Activated CD8-positive, alpha-beta T cell treated with anti-CD3 and anti-CD28 coated beads for 36 hours (primary cell): ENCODE measurements around the gene RAD52. TPM values are rescaled to one million over a fixed set of nuclear protein-coding genes. Genes with fewer than 3 reads are reported as not detected.

Experiments used
- ATAC-seq: fragments of 200-7000 bp; cut with Tn5 transposase; one replicate; pipeline ENCODE4 v1.10.0; 2021; ENCODE audit warnings: mild to moderate bottlenecking, moderate library complexity
- CTCF ChIA-PET: fragments of 350-600 bp; sonication (Branson Sonifier 250); formaldehyde crosslinking; loops from one replicate; lab custom pipeline; 2021; ENCODE audit warnings: antibody characterized with exemption; lab: Charles Lee
- POLR2A ChIA-PET: fragments of 350-600 bp; sonication (Branson Sonifier 250); formaldehyde crosslinking; loops from one replicate; lab custom pipeline; 2021; ENCODE audit warnings: antibody characterized with exemption; lab: Charles Lee
- DNase-seq: peaks from one replicate; pipeline ENCODE4 v3.0.0-alpha.2; 2020
- H3K27ac Mint-ChIP-seq: one replicate; pipeline ENCODE4 v1.8.0; 2021; ENCODE audit warnings: mild to moderate bottlenecking, mixed read lengths
- H3K27me3 Mint-ChIP-seq: one replicate; pipeline ENCODE4 v1.8.0; 2021; ENCODE audit warnings: mixed read lengths
- H3K36me3 Mint-ChIP-seq: one replicate; pipeline ENCODE4 v1.8.0; 2021; ENCODE audit warnings: low read depth, mixed read lengths
- H3K4me1 Mint-ChIP-seq: one replicate; pipeline ENCODE4 v1.8.0; 2021; ENCODE audit warnings: low read depth, mixed read lengths
- H3K4me3 Mint-ChIP-seq: one replicate; pipeline ENCODE4 v1.8.0; 2021; ENCODE audit warnings: mild to moderate bottlenecking, moderate library complexity, mixed read lengths
- H3K9me3 Mint-ChIP-seq: one replicate; pipeline ENCODE4 v1.8.0; 2021; ENCODE audit warnings: mixed read lengths
- CTCF ChIP-seq: fragments of 200-600 bp; IDR thresholded peaks from one replicate; pipeline ENCODE4 v1.8.0; 2022; ENCODE audit warnings: antibody characterized with exemption, mild to moderate bottlenecking
- intact Hi-C: fragments of 100-400 bp; cut with micrococcal nuclease; formaldehyde crosslinking; loops from one replicate; pipeline ENCODE4 v1.10.0; 2022
- total RNA-seq, 2 experiments: library from RNA; stranded (reverse); gene quantifications; one replicate each; pipeline ENCODE4 v1.2.3, GENCODE V29; 2021

RAD52 gene
- total RNA-seq, 2 experiments from 2014 or later = 14.9 to 16.3 TPM

GRCh38 chr12:992647-993046 lies 43.2 kb upstream of the RAD52 start:
- CTCF ChIA-PET = interaction anchor here (1.2 to 1.8 kb wide), 5 partner anchors 44 to 591 kb away, joined by 4 to 6 read pairs (median 6); partner anchors contain the start of gene RAD52
- DNase-seq (no peak), ATAC-seq (no peak)
- POLR2A ChIA-PET = interaction anchor here (0.6 kb wide), 1 partner anchor 520 kb away, joined by 3 read pairs; no protein-coding TSS in a partner anchor
- peaks cover 51% of the 10 kb centered on the region for H3K4me1 Mint-ChIP-seq
- peak overlapping the region; percentile 85 for H3K4me3 Mint-ChIP-seq
- intact Hi-C loops = loop anchor here (10.0 kb wide), 1 partner anchor 102 kb away; no protein-coding TSS in a partner anchor
- no peaks in the 10 kb centered on the region for H3K27me3 Mint-ChIP-seq
- H3K36me3 Mint-ChIP-seq = peaks cover 2% of the 10 kb centered on the region
- no peaks in the 10 kb centered on the region for H3K9me3 Mint-ChIP-seq
- H3K27ac Mint-ChIP-seq = no peak overlapping the region
- TF ChIP-seq CTCF = no peak

GRCh38 chr12:991350-992333 lies 42.1 kb upstream of the RAD52 start:
- H3K4me1 Mint-ChIP-seq = peaks cover 46% of the 10 kb centered on the region
- DNase-seq (peak; percentile 41), ATAC-seq (peak; percentile 73)
- intact Hi-C loops = loop anchor here (10.0 kb wide), 1 partner anchor 103 kb away; no protein-coding TSS in a partner anchor
- ChIA-PET POLR2A (interaction anchor here (0.6 to 1.9 kb wide), 3 partner anchors 14 to 315 kb away, joined by 3 to 6 read pairs (median 6); partner anchors contain the start of gene RAD52), CTCF (interaction anchor here (0.7 to 1.7 kb wide), 8 partner anchors 9 to 592 kb away, joined by 3 to 6 read pairs (median 4); partner anchors contain the start of gene RAD52)
- peaks cover 2% of the 10 kb centered on the region for H3K36me3 Mint-ChIP-seq
- H3K4me3 Mint-ChIP-seq = peak overlapping the region; percentile 85
- H3K27ac Mint-ChIP-seq = peak overlapping the region; percentile 91
- no peak for TF ChIP-seq CTCF
- no peaks in the 10 kb centered on the region for H3K27me3 Mint-ChIP-seq
- H3K9me3 Mint-ChIP-seq = no peaks in the 10 kb centered on the region

- ChIA-PET CTCF (interaction anchor here (0.7 to 1.7 kb wide), 7 partner anchors 10 to 593 kb away, joined by 3 to 6 read pairs (median 4); partner anchors contain the start of gene RAD52), POLR2A (interaction anchor here (0.6 to 1.9 kb wide), 10 partner anchors 9 to 612 kb away, joined by 3 to 6 read pairs (median 3); partner anchors contain the start of gene RAD52)
- H3K27me3 Mint-ChIP-seq = no peaks in the 10 kb centered on the region
- H3K4me1 Mint-ChIP-seq = peaks cover 43% of the 10 kb centered on the region
- H3K4me3 Mint-ChIP-seq = peak within 1 kb of the TSS; percentile 85
- intact Hi-C loops = loop anchor here (10.0 kb wide), 1 partner anchor 104 kb away; no protein-coding TSS in a partner anchor
- no peaks in the 10 kb centered on the region for H3K9me3 Mint-ChIP-seq
- peak; percentile 86 for ATAC-seq
- H3K36me3 Mint-ChIP-seq = peaks cover 4% of the 10 kb centered on the region
- no peak for TF ChIP-seq CTCF
- peak; percentile 80 for DNase-seq
- peak within 1 kb of the TSS; percentile 91 for H3K27ac Mint-ChIP-seq
Observed at GRCh38 chr12:990661-991349, 41.3 kb upstream of the RAD52 start, which contains the start of gene ERC1. TSS of gene ERC1 (plus strand) at chr12:991223. CDS start at chr12:1027904, 36,681 bp downstream.

- ChIA-PET CTCF (interaction anchor here (1.0 to 1.5 kb wide), 3 partner anchors 28 to 420 kb away, joined by 3 to 4 read pairs (median 3); no protein-coding TSS in a partner anchor), POLR2A (interaction anchor here (0.6 to 1.9 kb wide), 8 partner anchors 9 to 613 kb away, joined by 3 to 6 read pairs (median 3); partner anchors contain the start of gene RAD52)
- H3K4me3 Mint-ChIP-seq = peak overlapping the region; percentile 80
- TF ChIP-seq CTCF = no peak
- H3K27ac Mint-ChIP-seq = peak overlapping the region; percentile 87
- intact Hi-C loops = loop anchor here (10.0 kb wide), 1 partner anchor 105 kb away; no protein-coding TSS in a partner anchor
- H3K27me3 Mint-ChIP-seq = no peaks in the 10 kb centered on the region
- H3K36me3 Mint-ChIP-seq = peaks cover 4% of the 10 kb centered on the region
- H3K4me1 Mint-ChIP-seq = peaks cover 36% of the 10 kb centered on the region
- H3K9me3 Mint-ChIP-seq = no peaks in the 10 kb centered on the region
- peak; percentile 21 for ATAC-seq
- peak; percentile 77 for DNase-seq
Observed at GRCh38 chr12:989751-990660, 40.5 kb upstream of the RAD52 start.
